ENCODE results near the gene FBF1.
"Not testable (repeated sequence)": the region's sequence is repeated elsewhere in the genome, so short reads cannot be mapped to it uniquely, and the experiment has no call there.

The FBF1 gene

GRCh38 chr17:75873587-75874322 lies 67.1 kb downstream of the FBF1 start:
- no peak for DNase-seq

GRCh38 chr17:75872434-75873351 lies 68.1 kb downstream of the FBF1 start:
- no peak for DNase-seq

GRCh38 chr17:75870228-75870627 lies 70.6 kb downstream of the FBF1 start:
- DNase-seq, result not testable (repeated sequence)

GRCh38 chr17:75869282-75870141 lies 71.3 kb downstream of the FBF1 start:
- DNase-seq, result no peak

- DNase-seq, result not testable (repeated sequence)
Observed at GRCh38 chr17:75868730-75869281, 72.0 kb downstream of the FBF1 start.

GRCh38 chr17:75865404-75866188 lies 75.2 kb downstream of the FBF1 start:
- not testable (repeated sequence) for DNase-seq

GRCh38 chr17:75864887-75865286 lies 76.0 kb downstream of the FBF1 start:
- not testable (repeated sequence) for DNase-seq

- DNase-seq, result no peak
Observed at GRCh38 chr17:75864448-75864871, 76.4 kb downstream of the FBF1 start.

GRCh38 chr17:75861927-75862317 lies 78.9 kb downstream of the FBF1 start:
- no peak for DNase-seq
